Measurements from ENCODE around the gene ACCS. TPM values are rescaled to one million over a fixed set of nuclear protein-coding genes. Genes with fewer than 3 reads are reported as not detected.

ACCS gene
- total and polyA plus RNA-seq, 2 of the 4 experiments (the other 2 are of a cell fraction) = 1.8 to 7.3 TPM

DNA sequence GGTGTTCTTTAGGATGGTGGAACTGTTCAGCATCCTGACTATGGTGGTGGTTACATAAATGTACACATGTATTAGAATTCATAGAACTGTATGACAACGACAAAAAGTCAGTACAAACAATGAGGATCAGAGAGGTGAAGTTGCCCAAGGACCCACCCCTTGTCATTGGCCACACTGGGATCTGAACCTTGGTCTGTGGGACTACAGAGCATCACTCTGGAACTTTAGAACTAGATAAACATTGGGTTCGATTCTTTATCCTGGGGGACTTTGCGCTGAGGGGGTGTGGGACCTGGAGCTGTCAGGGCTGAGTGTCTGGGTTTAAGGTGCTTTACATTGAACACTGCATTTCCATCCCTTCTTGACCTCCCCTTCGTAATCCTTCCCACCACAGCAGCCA is 16.6 kb downstream of the ACCS start:
- no peak overlapping the region for H3K56ac ChIP-seq (ENCODE audit: extremely low read depth, insufficient read depth, low read length)
- H2AK5ac ChIP-seq (ENCODE audit: low read depth, low read length) = no peak overlapping the region
- no peak overlapping the region for H2AFZ ChIP-seq (replicated peaks; ENCODE audit: low read length, poor library complexity)
- H4K8ac ChIP-seq (ENCODE audit: low read depth in 2 of 2, low read length in 2 of 2) = no peak overlapping the region
- no peak overlapping the region for H2BK120ac ChIP-seq (ENCODE audit: low read depth, low read length)
- no CpG with 5 or more reads among the region's 4 CpGs for WGBS, 2 experiments (ENCODE audit: extremely low coverage in 2 of 2, insufficient read length in 1 of 2)
- ChIA-PET POLR2A (ENCODE audit: unreplicated experiment) (no interaction called here), CTCF (interaction anchor here (2.2 kb wide), 1 partner anchor 13 kb away, joined by 5 read pairs; the partner anchor contains the start of gene EXT2)
- H4K20me1 ChIP-seq (ENCODE audit: insufficient read depth, low read length) = no peaks in the 10 kb centered on the region
- no peak overlapping the region for H3K18ac ChIP-seq (ENCODE audit: low read depth, low read length)
- no peak overlapping the region for H3K14ac ChIP-seq (replicated peaks; ENCODE audit: low read depth, low read length)
- H3K79me1 ChIP-seq (ENCODE audit: low read depth in 1 of 2, low read length in 2 of 2) = no peaks in the 10 kb centered on the region
- H3K4me1 ChIP-seq (ENCODE audit: control insufficient read depth, insufficient read depth, low read length) = no peaks in the 10 kb centered on the region
- no peak overlapping the region for H3K23ac ChIP-seq (ENCODE audit: low read depth, low read length)
- no peak overlapping the region for H2BK15ac ChIP-seq (ENCODE audit: low read depth, low read length)
- no peak overlapping the region for H3K4ac ChIP-seq (ENCODE audit: low read depth, low read length)
- no peak overlapping the region for H2BK20ac ChIP-seq (ENCODE audit: low read depth, low read length)
- no peaks in the 10 kb centered on the region for H3K9me3 ChIP-seq (ENCODE audit: control insufficient read depth, insufficient read depth, low read length)
- no peaks in the 10 kb centered on the region for H3K9me1 ChIP-seq (ENCODE audit: insufficient read depth, low read length)
- dilution Hi-C loops (cut with HindIII; ENCODE audit: low sequenced_read_pairs, unreplicated experiment) = no loop called here
- TF ChIP-seq POLR2A (IDR thresholded peaks at IDR 0.05; ENCODE audit: low read depth, low read length) (no peak), RAD21 (IDR thresholded peaks at IDR 0.05; ENCODE audit: low read length) (no peak), RCOR1 (IDR thresholded peaks at IDR 0.05; ENCODE audit: insufficient replicate concordance, low read length) (no peak), CTCF (conservative IDR thresholded peaks at IDR 0.05; ENCODE audit: low read depth, low read length) (no peak), CHD1 (IDR thresholded peaks at IDR 0.05; ENCODE audit: low read depth, low read length) (no peak), BHLHE40 (IDR thresholded peaks at IDR 0.05; ENCODE audit: low read depth, low read length) (no peak), CEBPB (IDR thresholded peaks at IDR 0.05; ENCODE audit: low read depth, low read length) (no peak), USF2 (IDR thresholded peaks at IDR 0.05; ENCODE audit: low read depth, low read length) (no peak), MXI1 (IDR thresholded peaks at IDR 0.05; ENCODE audit: borderline replicate concordance, low read depth, low read length) (no peak), SMC3 (IDR thresholded peaks at IDR 0.05; ENCODE audit: low read depth, low read length) (no peak), MAFK (IDR thresholded peaks at IDR 0.05; ENCODE audit: low read depth, low read length) (no peak)
- BruUV-seq (replicated peaks) = no TSS peak
- H2BK5ac ChIP-seq (ENCODE audit: low read depth, low read length, poor library complexity, severe bottlenecking) = no peak overlapping the region
- H3K27ac ChIP-seq (ENCODE audit: insufficient read depth, low read length) = no peak overlapping the region
- H3K9ac ChIP-seq (ENCODE audit: low read depth, low read length) = no peak overlapping the region
- intact Hi-C loops (cut with micrococcal nuclease) = no loop called here
- peak overlapping the region; percentile 37 for H2AK9ac ChIP-seq (replicated peaks; ENCODE audit: low read depth, low read length, poor library complexity)
- DNase-seq = no peak
- no peak overlapping the region for H3K4me3 ChIP-seq (ENCODE audit: insufficient read depth, low read depth, low read length)
- no peak overlapping the region for H4K5ac ChIP-seq (ENCODE audit: low read depth, low read length)
- H3K27me3 ChIP-seq (ENCODE audit: control insufficient read depth, insufficient read depth, low read length) = no peaks in the 10 kb centered on the region; the same call in 1 of the 2 replicates
- H4K91ac ChIP-seq (ENCODE audit: insufficient read depth, low read depth, low read length) = no peak overlapping the region
- H3K4me2 ChIP-seq (ENCODE audit: low read depth, low read length) = no peak overlapping the region
- ATAC-seq (ENCODE audit: low read depth) = no peak
- no peaks in the 10 kb centered on the region for H3K36me3 ChIP-seq (ENCODE audit: control insufficient read depth, insufficient read depth, low read length)
- in situ Hi-C loops (cut with MboI; ENCODE audit: low sequenced_read_pairs) = no loop called here

Data from IMR-90 (cell line).